NCI-H2107 treated with DMSO at 0.1 percent for 48 hours (cell line): Measurements from ENCODE around the gene CFAP97D2.
"Not testable (repeated sequence)": the region's sequence is repeated elsewhere in the genome, so short reads cannot be mapped to it uniquely, and the experiment has no call there.

Experiments
- DNase-seq: peaks from one replicate; lab custom pipeline; 2025; ENCODE audit not compliant: unreplicated experiment; lab: John Stamatoyannopoulos, UW

CFAP97D2 gene

DNA sequence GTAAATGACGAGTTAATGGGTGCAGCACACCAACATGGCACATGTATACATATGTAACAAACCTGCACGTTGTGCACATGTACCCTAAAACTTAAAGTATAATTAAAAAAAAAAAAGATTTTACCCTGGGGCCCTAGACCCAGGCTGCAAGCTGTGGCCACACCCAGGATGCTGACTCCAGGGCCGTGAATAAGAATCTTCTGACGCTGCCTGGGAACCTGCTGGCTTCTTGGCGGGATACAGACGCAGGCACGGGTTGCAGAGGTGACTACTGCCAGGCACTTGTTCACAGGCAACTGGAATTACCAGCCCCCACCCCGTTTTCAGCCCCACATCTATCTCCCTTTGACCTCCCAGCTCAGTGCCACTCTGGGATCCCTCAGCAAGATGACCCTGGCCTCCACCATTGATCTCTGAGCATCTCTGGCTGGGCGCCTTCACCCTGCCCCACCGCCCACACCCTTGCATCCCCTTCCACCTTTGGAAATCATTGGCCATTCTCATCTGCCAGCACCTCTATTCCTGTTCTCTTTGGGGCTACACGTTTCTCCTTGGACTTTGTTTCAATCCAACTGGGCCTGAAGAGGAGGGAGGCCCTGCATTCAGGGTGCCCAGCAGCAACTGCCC lies 21.1 kb upstream of the CFAP97D2 start:
- no peak for DNase-seq

DNA sequence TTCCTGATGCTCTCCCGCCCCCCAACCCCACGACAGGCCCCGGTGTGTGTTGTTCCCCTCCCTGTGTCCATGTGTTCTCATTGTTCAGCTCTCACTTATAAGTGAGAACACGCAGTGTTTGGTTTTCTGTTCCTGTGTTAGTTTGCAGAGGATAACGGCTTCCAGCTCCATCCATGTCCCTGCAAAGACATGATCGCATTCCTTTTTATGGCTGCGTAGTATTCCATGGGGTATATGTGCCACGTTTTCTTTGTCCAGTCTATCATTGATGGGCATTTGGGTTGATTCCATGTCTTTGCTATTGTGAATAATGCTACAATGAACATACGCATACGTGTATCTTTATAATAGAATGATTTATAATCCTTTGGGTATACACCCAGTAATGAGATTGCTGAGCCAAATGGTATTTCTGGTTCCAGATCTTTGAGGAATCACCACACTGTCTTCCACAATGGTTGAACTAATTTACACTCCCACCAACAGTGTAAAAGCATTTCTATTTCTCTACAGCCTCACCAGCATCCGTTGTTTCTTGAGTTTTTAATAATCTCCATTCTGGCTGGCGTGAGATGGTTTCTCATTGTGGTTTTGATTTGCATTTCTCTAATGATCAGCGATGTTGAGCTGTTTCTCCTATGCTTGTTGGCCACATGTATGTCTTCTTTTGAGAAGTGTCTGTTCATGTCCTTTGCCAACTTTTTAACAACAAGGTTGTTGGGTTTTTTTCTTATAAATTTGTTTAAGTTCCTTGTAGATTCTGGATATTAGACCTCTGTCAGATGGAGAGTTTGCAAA lies 20.0 kb upstream of the CFAP97D2 start:
- DNase-seq, result not testable (repeated sequence)

DNA sequence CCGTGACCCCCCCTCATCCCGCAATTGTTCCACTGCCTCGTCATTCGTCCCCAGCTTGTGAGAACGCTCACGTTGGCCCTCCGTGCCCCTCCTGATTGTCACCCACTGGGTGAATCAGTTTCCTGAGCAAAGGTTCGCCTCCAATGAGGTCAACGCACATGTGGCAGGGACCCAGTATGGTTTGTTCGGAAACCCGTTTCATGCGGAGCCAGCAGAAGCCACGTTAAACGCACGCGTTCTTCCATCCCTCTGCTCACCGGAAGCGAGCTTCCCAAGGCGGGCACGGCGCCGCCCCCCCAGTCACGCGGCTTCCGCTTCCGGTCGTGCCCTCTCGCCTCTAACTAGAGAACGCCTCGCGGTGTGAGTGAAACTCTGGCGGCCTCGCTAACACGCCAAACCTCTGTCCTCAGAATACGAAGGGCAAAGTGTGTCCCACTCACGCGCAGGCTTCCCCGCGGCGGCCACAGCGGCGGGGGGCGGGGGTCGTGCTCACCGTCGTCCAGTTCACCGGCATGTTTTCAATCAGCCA lies 18.0 kb upstream of the CFAP97D2 start:
- DNase-seq, result no peak

DNA sequence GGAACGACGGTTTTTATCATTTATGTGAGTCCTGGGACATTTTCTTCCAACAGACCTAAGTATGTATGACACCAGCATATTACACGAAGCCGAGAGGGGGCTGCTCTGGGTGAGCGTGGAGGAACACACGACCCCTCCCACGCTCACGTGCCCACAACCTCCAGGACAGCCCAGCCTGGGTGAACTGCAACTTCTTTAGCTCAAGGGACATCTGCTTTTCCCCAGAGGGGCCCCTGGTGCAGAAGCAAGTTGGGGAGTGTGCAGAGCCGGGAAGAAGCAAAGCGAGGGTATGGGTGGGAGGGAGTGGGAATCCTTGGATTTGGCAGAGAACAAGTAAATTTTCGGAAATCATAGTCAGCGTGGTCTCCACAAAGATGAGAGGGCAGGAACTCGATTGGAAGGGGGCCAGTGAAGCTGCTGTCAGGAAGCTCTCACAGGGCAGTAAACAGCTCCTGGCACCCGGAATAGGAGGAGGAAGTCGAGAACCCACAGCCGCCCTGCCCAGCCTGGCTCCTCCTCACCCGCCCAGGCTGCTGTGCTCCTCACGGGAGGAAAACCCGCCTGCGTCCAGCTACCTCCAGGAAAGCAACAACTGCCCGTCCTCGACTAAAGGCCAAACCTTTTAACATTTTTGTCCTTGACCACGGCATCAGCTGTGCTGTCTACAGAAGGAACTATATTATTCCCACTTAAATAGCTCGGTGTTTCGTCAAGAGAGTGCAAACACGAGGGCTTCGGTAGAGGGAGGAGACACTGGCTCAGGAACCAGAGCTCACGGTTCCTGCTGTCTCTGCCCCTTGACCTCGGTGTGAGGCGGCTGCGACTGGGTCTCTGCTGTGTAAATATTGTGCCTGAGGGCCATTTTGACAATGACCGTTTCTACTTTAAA lies 17.2 kb upstream of the CFAP97D2 start:
- DNase-seq, result no peak

DNA sequence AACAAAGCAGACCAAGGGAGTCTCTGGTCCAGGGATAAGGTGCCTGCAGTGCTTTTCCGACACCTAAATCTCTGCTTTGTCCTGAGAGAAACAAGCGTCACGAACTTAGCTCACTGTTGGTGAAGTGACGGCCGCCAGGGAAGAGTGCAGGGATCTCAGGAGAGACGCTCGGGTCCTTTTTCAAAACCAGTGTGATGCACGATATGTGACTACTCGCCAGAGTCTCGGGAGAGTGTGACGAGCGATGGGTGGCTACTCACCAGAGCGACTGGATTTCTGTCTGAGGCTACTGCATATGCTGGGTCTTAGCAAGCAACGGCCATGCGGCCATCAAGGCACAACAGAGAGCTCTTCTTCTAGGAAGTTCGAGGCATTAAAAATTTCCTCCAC lies 16.5 kb upstream of the CFAP97D2 start:
- no peak for DNase-seq

DNA sequence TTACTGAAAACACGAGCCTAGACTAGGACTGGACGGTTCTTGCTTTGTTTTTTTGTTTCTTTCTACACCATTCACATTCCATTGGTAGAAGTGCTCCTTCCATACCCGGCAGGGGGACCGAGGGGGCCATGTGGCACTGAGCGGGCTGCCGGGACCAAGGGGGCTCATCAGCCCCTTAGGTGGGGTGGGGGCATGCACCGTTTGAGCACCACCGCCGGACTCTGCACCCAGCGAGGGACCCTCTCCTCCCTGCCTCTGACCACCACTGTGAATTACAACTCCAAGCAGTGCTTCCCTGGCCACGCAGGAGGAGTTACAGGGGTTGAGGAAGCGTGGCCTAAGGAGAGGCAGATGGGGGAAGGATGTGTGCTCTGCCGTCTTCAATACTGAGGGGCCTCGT lies 15.0 kb upstream of the CFAP97D2 start:
- no peak for DNase-seq

DNA sequence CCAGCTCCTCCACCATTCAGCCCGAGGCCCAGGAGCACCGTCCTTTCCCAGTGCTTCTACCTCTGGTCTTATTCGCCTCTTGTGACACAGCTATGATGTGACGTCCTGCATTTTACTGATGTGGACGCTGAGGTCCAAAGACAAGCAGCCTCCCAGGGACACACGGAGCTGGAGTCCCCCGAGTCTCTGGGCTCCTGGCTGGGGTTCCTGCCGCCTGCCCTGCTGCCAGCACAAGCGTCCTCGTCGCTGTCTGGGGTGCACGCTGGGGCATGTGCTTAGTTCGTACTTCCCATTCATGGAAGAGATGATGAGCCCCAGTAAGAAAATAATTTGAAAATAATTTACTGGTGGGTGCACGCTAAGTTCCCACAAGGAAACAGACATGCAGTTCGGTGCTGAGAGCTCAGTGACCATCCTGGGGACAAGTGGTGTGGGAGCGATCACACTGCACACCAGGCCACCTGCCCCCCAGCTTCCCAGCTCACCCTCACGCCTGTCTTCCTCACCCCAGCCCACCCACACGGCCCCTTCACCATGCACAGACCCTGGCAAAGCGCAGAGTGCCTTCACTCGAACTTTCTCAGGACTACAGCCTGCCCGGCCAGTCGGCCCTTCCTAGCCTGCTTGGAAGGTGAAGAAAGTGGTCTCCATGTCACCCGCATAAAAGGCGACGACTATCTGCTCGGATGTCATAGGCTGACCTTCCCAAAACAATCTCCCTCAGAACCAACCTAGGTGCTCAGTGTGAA lies 14.2 kb upstream of the CFAP97D2 start:
- DNase-seq, result no peak

DNA sequence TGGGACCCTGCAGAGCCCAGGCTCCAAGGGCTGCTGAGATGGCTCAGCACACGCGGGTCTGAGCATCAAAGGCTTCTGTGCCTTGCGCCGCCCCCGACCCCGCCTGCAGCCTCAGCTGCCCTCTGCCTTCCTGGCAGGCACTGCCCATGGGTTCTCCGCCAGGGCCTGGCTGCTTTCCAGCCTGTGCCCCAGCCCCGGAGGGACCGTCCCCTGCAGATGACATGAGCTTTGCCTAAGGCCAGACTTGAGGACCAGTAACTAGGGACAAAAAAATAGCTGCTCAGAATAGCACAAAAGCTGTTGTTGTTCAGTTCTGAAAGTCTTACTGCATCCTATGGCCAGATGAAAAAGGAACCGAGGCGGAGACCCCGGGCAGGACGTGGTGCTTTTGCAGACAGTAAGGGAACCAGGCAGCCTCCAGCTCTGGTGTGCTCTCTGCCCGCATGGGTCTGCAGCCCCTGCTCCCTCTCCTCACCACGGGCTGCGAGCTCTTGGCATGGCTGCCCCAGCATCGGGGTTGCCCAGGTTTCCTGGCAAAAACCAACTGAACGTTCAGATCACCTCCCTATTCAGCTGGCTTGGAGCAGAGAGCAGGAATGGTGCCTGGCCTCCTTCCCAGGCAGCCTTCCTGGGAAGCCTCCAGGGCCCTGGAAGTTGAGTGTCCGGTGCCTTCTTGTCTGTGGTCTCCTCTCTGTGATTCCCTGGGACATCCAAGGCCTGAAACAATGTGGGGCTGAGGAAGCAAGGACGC lies 12.5 kb upstream of the CFAP97D2 start:
- no peak for DNase-seq

DNA sequence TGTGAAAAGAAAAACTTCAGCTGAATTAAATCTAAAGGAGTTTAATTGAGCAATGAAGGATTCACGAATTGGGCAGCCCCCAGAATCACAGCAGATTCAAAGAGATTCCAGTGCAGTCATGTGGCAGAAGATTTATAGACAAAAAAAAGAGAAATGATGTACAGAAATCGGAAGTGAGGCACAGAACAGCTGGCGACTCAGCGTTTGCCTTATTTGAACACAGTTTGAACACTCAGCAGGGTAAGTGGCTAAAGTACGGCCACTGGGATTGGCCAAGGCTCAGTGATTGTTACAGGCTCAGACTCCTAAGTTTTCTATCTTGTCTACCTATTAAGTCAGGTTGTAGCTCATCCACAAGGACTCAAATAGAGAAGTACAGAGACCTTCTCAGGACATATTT lies 11.6 kb upstream of the CFAP97D2 start:
- no peak for DNase-seq

DNA sequence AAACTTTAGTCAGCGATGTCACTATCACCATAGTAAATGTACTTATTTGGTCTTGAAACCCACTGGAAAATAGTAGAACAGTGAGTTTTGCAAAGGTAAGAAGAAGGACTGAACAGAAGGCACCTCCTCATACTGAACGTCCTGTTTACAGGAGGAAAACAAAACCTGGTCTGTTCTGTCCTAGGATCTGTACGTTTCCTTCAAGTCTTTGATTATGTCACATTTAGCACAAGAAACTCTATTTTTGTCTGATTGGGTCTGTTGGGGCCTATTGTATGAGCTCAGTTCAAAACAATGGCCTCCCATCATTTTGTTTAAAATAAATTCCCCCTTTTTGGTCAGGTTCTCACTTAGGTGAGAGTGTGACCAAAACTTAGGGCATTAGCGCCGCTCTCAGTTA lies 11.2 kb upstream of the CFAP97D2 start:
- DNase-seq, result no peak

DNA sequence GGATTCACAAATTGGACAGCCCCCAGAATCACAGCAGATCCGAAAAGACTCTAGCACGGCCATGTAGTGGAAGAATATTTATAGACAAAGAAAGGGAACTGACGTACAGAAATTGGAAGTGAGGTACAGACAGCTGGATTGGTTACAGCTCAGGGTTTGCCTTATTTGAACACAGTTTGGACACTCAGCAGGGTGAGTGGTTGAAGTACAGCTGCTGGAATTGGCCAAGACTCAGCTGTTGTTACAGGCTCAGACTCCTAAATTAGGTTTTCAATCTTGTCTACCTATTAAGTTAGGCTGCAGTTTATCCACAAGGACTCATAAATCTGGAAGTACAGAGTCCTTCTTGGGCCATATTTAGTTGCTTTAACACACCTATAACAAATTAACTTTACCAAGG lies 5.8 kb upstream of the CFAP97D2 start:
- no peak for DNase-seq

DNA sequence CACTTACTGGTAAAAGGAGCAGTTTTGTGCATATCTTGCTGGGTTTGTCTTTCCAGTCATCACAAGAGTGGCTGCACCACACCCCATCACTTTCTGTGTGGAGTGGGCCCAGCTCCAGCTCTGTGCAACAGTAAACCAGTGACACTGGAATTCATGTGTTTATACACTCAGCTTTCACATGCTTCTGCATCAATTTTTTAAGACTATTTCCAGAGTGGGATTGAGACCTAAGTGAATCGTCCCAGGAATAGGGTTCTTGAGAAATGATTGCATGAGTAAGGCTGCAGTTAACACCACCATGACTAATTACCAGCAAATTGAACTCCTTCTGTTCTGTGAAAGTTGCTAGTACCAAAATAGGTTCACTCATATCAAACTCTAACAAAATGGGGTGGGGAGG lies 5.3 kb upstream of the CFAP97D2 start:
- no peak for DNase-seq

DNA sequence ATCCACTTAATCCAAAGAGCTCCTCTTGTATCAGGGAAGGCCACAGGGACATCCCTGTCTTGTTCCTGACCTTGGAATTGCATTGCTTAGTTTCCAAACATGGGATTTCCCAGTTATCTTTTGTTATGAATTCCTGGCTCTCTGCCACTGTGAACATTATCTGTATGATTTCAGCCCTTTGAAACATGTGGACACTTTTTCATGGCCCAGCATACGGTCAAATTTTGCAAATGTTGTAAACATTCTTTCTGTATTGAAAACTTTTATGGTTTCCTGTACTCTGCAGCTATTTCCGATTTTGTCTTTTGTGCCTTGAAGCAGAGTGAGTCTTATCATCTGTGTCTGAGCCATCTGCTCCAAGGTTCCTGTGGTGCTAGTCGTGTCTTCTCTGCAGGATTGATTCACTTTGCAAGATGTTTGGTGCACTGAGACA lies 4.5 kb upstream of the CFAP97D2 start:
- no peak for DNase-seq

DNA sequence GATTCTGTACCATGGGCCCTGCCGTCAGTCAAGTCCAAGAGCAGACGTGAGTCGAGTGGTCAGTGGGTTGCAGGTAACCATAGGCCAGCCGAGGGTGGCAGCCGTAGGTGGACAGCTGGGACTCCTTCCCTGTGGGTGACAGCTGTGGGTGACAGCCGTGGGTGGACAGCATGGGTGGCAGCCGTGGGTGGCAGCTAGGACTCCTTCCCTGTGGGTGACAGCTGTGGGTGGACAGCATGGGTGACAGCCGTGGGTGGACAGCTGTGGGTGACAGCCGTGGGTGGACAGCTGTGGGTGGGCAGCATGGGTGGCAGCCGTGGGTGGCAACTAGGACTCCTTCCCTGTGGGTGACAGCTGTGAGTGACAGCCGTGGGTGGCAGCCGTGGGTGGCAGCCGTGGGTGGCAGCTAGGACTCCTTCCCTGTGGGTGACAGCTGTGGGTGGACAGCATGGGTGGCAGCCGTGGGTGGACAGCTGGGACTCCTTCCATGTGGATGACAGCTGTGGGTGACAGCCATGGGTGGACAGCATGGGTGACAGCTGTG lies 2.6 kb upstream of the CFAP97D2 start:
- not testable (repeated sequence) for DNase-seq

DNA sequence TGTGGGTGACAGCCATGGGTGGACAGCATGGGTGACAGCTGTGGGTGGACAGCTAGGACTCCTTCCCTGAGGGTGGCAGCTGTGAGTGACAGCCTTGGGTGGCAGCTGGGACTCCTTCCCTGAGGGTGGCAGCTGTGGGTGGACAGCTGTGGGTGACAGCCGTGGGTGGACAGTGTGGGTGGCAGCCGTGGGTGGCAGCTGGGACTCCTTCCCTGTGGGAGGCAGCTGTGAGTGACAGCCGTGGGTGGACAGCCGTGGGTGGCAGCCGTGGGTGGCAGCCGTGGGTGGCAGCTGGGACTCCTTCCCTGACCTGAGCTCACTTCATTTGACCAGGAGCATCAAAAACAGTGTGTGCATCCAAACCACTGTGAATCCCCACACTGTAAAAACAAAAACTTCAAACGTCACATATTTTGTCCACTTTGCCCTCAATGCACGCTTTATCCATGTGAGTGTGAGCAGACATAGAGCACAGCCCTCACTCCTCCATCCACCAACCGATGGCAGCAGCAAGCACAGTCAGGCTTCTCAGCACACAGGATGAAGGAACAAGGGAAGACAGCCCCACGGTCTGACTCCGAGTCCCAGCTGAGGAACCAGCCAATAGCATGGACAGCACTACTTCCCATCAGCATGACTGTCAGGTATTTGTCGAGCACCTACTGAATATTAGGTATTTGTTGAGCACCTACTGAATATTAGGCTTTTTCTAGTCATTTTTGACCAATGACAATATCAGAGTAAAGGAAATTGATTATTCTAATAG lies 1.6 kb upstream of the CFAP97D2 start:
- no peak for DNase-seq

DNA sequence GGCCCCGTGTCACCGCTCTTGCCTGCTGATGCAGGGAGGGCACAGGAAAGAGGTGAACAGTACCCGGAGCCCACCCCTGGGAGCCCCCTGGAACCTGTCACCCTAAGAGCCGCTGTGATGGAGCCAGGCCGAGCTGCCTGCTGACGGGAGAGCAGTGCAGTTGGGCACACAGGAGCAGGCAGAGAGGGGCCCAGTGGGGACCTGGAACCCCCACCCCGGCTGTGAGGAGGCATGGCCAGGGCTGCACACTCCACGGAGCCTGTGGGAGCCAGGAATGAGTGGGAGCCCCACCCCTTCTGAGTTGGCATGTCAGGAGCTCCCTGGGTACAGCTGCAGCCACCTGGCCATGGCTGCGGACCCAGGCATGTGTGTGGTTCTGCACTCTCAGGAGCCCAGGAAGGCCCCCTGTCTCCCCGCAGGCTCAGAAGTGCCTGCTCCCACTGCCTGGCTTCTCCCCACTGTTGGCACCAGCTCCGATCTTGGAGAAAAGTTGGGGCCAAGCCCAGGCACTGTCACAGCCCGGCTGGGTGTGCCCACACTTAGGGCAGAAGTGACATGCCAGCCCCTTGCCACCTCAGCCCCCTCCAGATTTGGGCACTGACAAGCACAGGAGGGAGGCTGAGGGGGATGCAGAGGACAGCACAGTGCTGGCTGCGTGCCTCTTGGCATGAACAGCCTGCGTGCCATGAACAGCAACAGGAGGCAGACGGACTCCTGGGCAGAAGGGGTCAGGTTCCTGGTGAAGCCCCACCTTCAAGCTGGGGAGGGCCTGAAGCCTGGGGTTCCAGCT lies 6.3 kb downstream of the CFAP97D2 start:
- DNase-seq, result no peak

DNA sequence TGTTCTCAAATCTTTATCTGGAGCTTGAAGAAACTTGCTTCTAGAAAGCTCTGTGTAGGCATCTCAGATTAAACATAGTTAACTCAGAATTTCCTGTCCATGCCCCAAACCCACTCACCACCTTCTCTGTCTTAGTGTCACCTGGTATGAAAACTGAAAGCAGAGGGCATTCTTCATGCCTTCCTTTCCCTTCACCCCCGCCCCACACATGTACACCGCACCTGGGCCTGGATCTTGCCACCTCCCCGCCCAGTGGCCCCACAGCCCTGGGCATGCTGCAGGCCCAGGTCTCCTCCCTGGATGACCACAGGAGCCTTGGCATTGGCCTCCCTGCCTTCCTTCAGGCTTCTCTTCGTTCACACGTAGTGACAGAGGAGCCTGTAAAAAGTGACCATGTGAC lies 15.8 kb downstream of the CFAP97D2 start:
- no peak for DNase-seq

DNA sequence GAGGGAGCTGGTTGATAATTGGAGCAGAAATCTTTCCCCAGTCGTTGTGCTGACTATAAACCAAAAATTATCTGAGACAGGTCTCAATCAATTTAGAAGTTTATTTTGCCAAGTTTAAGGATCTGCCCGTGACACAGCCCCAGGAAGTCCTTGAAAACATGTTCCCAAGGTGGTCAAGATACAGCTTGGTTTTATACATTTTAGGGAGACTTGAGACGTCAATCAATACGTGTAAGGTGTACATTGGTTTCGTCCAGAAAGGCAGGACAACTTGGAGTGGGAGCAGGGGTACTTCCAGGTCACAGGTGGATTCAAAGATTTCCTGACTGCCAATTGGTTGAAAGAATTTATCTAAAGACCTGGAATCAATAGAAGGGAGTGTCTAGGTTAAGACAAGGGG lies 17.6 kb downstream of the CFAP97D2 start:
- DNase-seq, result no peak
